ENCODE data around the gene WASHC1. TPM values are rescaled to one million over a fixed set of nuclear protein-coding genes. Genes with fewer than 3 reads are reported as not detected.
"Not testable (repeated sequence)": the region's sequence is repeated elsewhere in the genome, so short reads cannot be mapped to it uniquely, and the experiment has no call there.

Gene WASHC1
- total RNA-seq, 1 donor from 2014 or later = 25.4 TPM

- H3K9me3 Mint-ChIP-seq (ENCODE audit: low read depth); H3K27ac Mint-ChIP-seq; H3K4me3 Mint-ChIP-seq (ENCODE audit: low read depth); H3K27me3 Mint-ChIP-seq; H3K36me3 Mint-ChIP-seq (ENCODE audit: insufficient read depth); H3K4me1 Mint-ChIP-seq (ENCODE audit: low read depth); DNase-seq (ENCODE audit: low spot score, unreplicated experiment): not testable (repeated sequence)
- TF ChIP-seq CTCF (IDR thresholded peaks at IDR 0.05; ENCODE audit: unreplicated experiment) = peak; percentile 43
Measured at GRCh38 chr9:11206-11605, 18.1 kb downstream of the WASHC1 start.

- not testable (repeated sequence) for H3K4me3 Mint-ChIP-seq (ENCODE audit: low read depth); H3K27ac Mint-ChIP-seq; H3K27me3 Mint-ChIP-seq; DNase-seq (ENCODE audit: low spot score, unreplicated experiment); H3K9me3 Mint-ChIP-seq (ENCODE audit: low read depth); H3K4me1 Mint-ChIP-seq (ENCODE audit: low read depth); H3K36me3 Mint-ChIP-seq (ENCODE audit: insufficient read depth)
Measured at GRCh38 chr9:10653-11053, 18.6 kb downstream of the WASHC1 start.

- not testable (repeated sequence) for DNase-seq (ENCODE audit: low spot score, unreplicated experiment); H3K27me3 Mint-ChIP-seq; H3K27ac Mint-ChIP-seq; H3K9me3 Mint-ChIP-seq (ENCODE audit: low read depth); H3K4me1 Mint-ChIP-seq (ENCODE audit: low read depth); H3K36me3 Mint-ChIP-seq (ENCODE audit: insufficient read depth); H3K4me3 Mint-ChIP-seq (ENCODE audit: low read depth)
Measured at GRCh38 chr9:10207-10606, 19.0 kb downstream of the WASHC1 start.

Other genes starting within 250 kb of the WASHC1 start
- 0.50 and 0.58 TPM in 2 replicates for gene FOXD4, start 89.0 kb upstream of the WASHC1 start, total RNA-seq
- gene ZNG1A, start 149.6 kb upstream of the WASHC1 start, total RNA-seq = 33.8 and 38.7 TPM in 2 replicates
- gene DOCK8, start 185.4 kb upstream of the WASHC1 start, total RNA-seq = 5.7 and 8.3 TPM in 2 replicates

All from progenitor cell of endocrine pancreas (in vitro differentiated cells).